GM12878 (cell line): ENCODE data around the gene TCIRG1. TPM values are rescaled to one million over a fixed set of nuclear protein-coding genes. Genes with fewer than 3 reads are reported as not detected.

ENCODE experiments used
- CBX3 ChIP-seq: fragments of 200-600 bp; sonication (generic); IDR thresholded peaks from 2 replicates; pipeline ENCODE4 v1.6.1; 2016; ENCODE audit warnings: low read depth, borderline replicate concordance
- CREM ChIP-seq: IDR thresholded peaks from 2 replicates; pipeline ENCODE4 v1.6.1; 2014; ENCODE audit warnings: antibody characterized with exemption, low read depth
- EGR1 ChIP-seq, 2 experiments: IDR thresholded peaks; 1 replicate in 1 of 2; 2 replicates in 1 of 2; pipeline ENCODE4 v1.6.1; 2011 to 2012; ENCODE audit warnings: low read depth in 2 of 2, low read length in 2 of 2, borderline replicate concordance in 1 of 2, mild to moderate bottlenecking in 1 of 2, moderate library complexity in 1 of 2
- EZH2 ChIP-seq: IDR thresholded peaks from 2 replicates; pipeline ENCODE4 v1.6.1; 2012; ENCODE audit warnings: low read depth, mild to moderate bottlenecking, control low read depth, inconsistent platforms, low read length, borderline replicate concordance; ENCODE audit not compliant: control insufficient read depth
- FOXK2 ChIP-seq: fragments of 450-650 bp; IDR thresholded peaks from 2 replicates; pipeline ENCODE4 v1.6.1; 2017; ENCODE audit warnings: mild to moderate bottlenecking, moderate library complexity
- TCF3 ChIP-seq: IDR thresholded peaks from 2 replicates; pipeline ENCODE4 v1.6.1; 2012; ENCODE audit warnings: low read depth, mild to moderate bottlenecking, low read length, borderline replicate concordance; ENCODE audit not compliant: insufficient read depth
- ZBTB11 ChIP-seq: fragments of 450-650 bp; formaldehyde crosslinking; IDR thresholded peaks from 2 replicates; pipeline ENCODE4 v1.5.0; 2022; ENCODE audit warnings: mild to moderate bottlenecking, missing genetic modification characterization
- ZNF592 ChIP-seq: fragments of 450-650 bp; IDR thresholded peaks from 2 replicates; pipeline ENCODE4 v1.6.1; 2017; ENCODE audit warnings: mild to moderate bottlenecking, moderate library complexity
- ZNF687 ChIP-seq: fragments of 450-650 bp; IDR thresholded peaks from 2 replicates; pipeline ENCODE4 v1.6.1; 2017; ENCODE audit warnings: mild to moderate bottlenecking, moderate library complexity
- polyA plus RNA-seq, 11 experiments: library from polyadenylated mRNA; depleted of rRNA in 4 of 11; unstranded in 6 of 11; stranded (reverse) in 5 of 11; fragments of >200 nt; fragmentation: Nextera tagmentation in 4 of 11; fragmentation: Illumina TruSeq in 1 of 11; extraction: Ambion mirVana in 4 of 11; extraction: Trizol in 1 of 11; gene quantifications; 1 replicate in 1 of 11; 2 replicates in 10 of 11; pipeline versions ENCODE4 v1.2.1 to v1.2.3, GENCODE V29; 2011 to 2016; ENCODE audit warnings: inconsistent platforms in 2 of 11, missing spikeins in 2 of 11, low read depth in 1 of 11
- total RNA-seq, 4 experiments: library from RNA; depleted of rRNA in 3 of 4; stranded (reverse); fragments of >200 nt in 3 of 4; fragmentation: Illumina TruSeq in 1 of 4; extraction: Trizol in 1 of 4; gene quantifications; 2 replicates each; pipeline versions ENCODE4 v1.2.1 to v1.2.3, GENCODE V29; 2013 to 2021

Gene TCIRG1
- total and polyA plus RNA-seq, 10 of the 15 experiments (the other 5 are each of a cell fraction or from before 2014, with no cell fraction given): 0.76 to 218 (median 87.4) TPM

GRCh38 chr11:68057807-68058206, 19.0 kb downstream of the TCIRG1 start (continued):
- no peak for TF ChIP-seq ZBTB11 (CRISPR knock-in tag)
- no peak for TF ChIP-seq ZNF687
- TF ChIP-seq CBX3: no peak
- no peak for TF ChIP-seq CREM
- no peak for TF ChIP-seq ZNF592
- TF ChIP-seq EZH2: no peak
- TF ChIP-seq EGR1 (IDR thresholded peaks at IDR 0.05; ENCODE audit: borderline replicate concordance in 1 of 2, low read depth in 2 of 2, low read length in 2 of 2): no peak
- TF ChIP-seq FOXK2: no peak
- TF ChIP-seq TCF3: no peak
- TF ChIP-seq, all 136 proteins: peak for 0
